Measurements from ENCODE around the gene SEMA4C. TPM values are rescaled to one million over a fixed set of nuclear protein-coding genes. Genes with fewer than 3 reads are reported as not detected.
A peak's percentile ranks its signal among the peaks of the same experiment; 100 is the strongest.

SEMA4C gene
- total RNA-seq, 2 donors from 2014 or later = 82.5 to 92.1 TPM

DNA sequence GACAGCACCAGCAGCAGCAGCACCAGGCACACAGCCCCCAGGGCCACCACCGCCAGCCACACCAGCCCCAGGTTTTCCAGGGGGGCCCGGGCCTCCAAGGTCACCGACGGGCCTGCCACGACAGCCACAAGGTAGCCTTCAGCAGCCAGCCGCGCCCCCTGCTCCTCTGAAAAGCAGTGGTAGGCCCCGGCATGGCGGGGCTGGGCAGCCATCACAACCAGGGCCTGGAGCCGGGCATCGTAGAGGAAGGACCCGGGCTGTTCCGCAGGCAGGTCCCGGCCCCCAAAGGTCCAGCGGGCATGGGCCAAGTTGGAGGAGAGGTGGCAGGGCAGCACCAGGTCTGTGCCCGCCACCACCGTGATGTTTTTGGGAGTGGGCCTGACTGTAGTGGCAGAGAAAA, 8.8 kb downstream of the SEMA4C start:
- peaks cover 5% of the 10 kb centered on the region for H3K4me1 ChIP-seq (ENCODE audit: control insufficient read depth, insufficient read depth, low read length)
- Mint-ChIP-seq H3K27me3 (ENCODE audit: insufficient read depth) (no peaks in the 10 kb centered on the region), H3K4me1 (peaks cover 17% of the 10 kb centered on the region), H3K9me3 (no peaks in the 10 kb centered on the region), H3K4me3 (no peak overlapping the region), H3K27ac (no peak overlapping the region), H3K36me3 (ENCODE audit: low read depth) (peaks cover 38% of the 10 kb centered on the region)
- peaks cover 50% of the 10 kb centered on the region for H3K36me3 ChIP-seq (ENCODE audit: control insufficient read depth, insufficient read depth, low read length)
- no peak overlapping the region for H3K9ac ChIP-seq (ENCODE audit: extremely low read depth, low read length, poor library complexity, severe bottlenecking)
- H3K4me3 ChIP-seq (ENCODE audit: low read length) = no peak overlapping the region
- no peak overlapping the region for H3K27ac ChIP-seq (ENCODE audit: low read depth, low read length)
- 94 to 97% methylated on average over 7 to 17 of the region's 17 CpGs for WGBS, 2 experiments (ENCODE audit: insufficient coverage in 1 of 2, insufficient read length in 1 of 2)
- peak; percentile 45 for DNase-seq
- H3K9me3 ChIP-seq (ENCODE audit: control insufficient read depth, low read length) = no peaks in the 10 kb centered on the region
- TF ChIP-seq, protein P1, sequence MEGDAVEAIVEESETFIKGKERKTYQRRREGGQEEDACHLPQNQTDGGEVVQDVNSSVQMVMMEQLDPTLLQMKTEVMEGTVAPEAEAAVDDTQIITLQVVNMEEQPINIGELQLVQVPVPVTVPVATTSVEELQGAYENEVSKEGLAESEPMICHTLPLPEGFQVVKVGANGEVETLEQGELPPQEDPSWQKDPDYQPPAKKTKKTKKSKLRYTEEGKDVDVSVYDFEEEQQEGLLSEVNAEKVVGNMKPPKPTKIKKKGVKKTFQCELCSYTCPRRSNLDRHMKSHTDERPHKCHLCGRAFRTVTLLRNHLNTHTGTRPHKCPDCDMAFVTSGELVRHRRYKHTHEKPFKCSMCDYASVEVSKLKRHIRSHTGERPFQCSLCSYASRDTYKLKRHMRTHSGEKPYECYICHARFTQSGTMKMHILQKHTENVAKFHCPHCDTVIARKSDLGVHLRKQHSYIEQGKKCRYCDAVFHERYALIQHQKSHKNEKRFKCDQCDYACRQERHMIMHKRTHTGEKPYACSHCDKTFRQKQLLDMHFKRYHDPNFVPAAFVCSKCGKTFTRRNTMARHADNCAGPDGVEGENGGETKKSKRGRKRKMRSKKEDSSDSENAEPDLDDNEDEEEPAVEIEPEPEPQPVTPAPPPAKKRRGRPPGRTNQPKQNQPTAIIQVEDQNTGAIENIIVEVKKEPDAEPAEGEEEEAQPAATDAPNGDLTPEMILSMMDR (conservative IDR thresholded peaks at IDR 0.05) = no peak
- no peaks in the 10 kb centered on the region for H3K27me3 ChIP-seq (ENCODE audit: control insufficient read depth, insufficient read depth, low read length, poor library complexity, severe bottlenecking)

DNA sequence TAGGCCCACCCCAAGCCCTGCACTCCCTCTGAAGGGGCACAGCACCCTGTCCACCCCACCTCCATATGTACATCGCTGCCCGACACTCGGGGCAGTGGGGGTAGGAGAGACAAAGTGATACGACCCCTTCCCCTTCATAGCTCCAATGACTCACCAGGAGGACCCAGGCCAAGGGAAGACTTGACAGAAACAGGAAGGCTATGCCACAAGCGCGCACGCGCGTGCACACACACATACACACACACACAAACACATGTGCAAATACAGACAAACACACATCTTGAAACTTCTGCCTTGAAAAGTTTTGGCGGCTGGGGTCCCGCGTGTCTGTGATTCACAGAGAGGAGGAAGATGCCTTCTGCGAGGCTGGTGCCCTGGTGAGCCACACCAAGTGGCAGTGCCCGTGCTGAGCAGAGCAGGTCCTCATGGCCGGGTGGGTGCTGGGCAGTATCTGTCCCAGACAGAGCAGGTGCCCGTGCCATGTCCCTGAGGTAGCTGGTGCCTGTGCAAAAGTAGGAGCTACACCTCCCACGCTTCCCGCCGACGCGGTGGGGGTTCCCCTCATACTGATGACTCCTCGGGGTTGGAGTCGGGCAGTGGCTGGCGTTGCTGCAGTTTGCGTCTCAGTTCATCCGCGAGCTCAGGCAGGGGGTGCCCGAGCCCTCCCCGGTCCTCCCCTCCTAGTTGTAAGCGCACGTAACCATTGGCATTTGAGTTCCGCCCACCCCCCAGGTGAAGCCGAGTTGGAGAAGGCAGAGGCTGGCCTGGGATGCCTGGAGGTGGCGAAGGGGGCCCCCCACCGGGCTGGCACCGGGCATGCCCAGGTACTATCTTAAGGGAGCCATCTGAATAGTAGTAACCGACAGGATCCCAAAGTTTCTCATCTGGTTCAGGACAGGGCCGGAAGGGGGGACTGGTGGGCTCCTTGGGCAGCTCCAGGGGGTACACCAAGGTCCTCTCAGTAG, 9.5 kb downstream of the SEMA4C start:
- Histone ChIP-seq H3K27ac (ENCODE audit: low read depth, low read length) (no peak overlapping the region), H3K4me1 (ENCODE audit: control insufficient read depth, insufficient read depth, low read length) (peaks cover 5% of the 10 kb centered on the region), H3K9ac (ENCODE audit: extremely low read depth, low read length, poor library complexity, severe bottlenecking) (no peak overlapping the region), H3K4me3 (ENCODE audit: low read length) (no peak overlapping the region), H3K9me3 (ENCODE audit: control insufficient read depth, low read length) (no peaks in the 10 kb centered on the region), H3K36me3 (ENCODE audit: control insufficient read depth, insufficient read depth, low read length) (peaks cover 43% of the 10 kb centered on the region), H3K27me3 (ENCODE audit: control insufficient read depth, insufficient read depth, low read length, poor library complexity, severe bottlenecking) (no peaks in the 10 kb centered on the region)
- DNase-seq = peak; percentile 49
- H3K4me3 Mint-ChIP-seq = no peak overlapping the region
- H3K9me3 Mint-ChIP-seq = no peaks in the 10 kb centered on the region
- 91 to 93% methylated on average over 17 to 38 of the region's 38 CpGs for WGBS, 2 experiments (ENCODE audit: insufficient coverage in 1 of 2, insufficient read length in 1 of 2)
- H3K4me1 Mint-ChIP-seq = peaks cover 17% of the 10 kb centered on the region
- no peaks in the 10 kb centered on the region for H3K27me3 Mint-ChIP-seq (ENCODE audit: insufficient read depth)
- peaks cover 32% of the 10 kb centered on the region for H3K36me3 Mint-ChIP-seq (ENCODE audit: low read depth)
- peak overlapping the region; percentile 33 for H3K27ac Mint-ChIP-seq
- TF ChIP-seq, protein P1 (conservative IDR thresholded peaks at IDR 0.05) = no peak

DNA sequence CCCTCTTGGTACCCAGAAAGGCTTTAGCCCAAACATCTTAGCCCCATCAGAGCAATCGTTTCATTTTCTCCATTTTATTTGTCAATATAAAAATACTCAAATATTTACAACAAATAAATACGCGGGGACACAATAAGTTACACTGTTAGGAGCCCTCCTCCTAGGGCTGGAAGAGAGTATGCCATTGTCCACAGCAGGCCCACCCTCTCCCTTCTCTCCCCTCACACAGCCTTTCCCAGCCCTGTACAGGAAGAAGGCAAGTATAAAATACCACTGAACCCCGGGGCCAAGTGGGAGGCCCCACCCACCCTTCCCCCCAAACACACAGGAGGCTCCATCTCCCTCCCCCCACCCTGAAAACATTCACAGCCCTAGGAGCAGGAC, 10.2 kb downstream of the SEMA4C start:
- Mint-ChIP-seq H3K4me3 (no peak overlapping the region), H3K27ac (peak overlapping the region; percentile 91)
- no peaks in the 10 kb centered on the region for H3K27me3 ChIP-seq (ENCODE audit: control insufficient read depth, insufficient read depth, low read length, poor library complexity, severe bottlenecking)

More for the DNA sequence above, 10.2 kb downstream of the SEMA4C start:
- Histone ChIP-seq H3K4me3 (ENCODE audit: low read length) (no peak overlapping the region), H3K4me1 (ENCODE audit: control insufficient read depth, insufficient read depth, low read length) (peaks cover 5% of the 10 kb centered on the region), H3K9ac (ENCODE audit: extremely low read depth, low read length, poor library complexity, severe bottlenecking) (no peak overlapping the region), H3K27ac (ENCODE audit: low read depth, low read length) (no peak overlapping the region), H3K9me3 (ENCODE audit: control insufficient read depth, low read length) (no peaks in the 10 kb centered on the region), H3K36me3 (ENCODE audit: control insufficient read depth, insufficient read depth, low read length) (peaks cover 37% of the 10 kb centered on the region)
- H3K36me3 Mint-ChIP-seq (ENCODE audit: low read depth) = peaks cover 27% of the 10 kb centered on the region
- no peaks in the 10 kb centered on the region for H3K9me3 Mint-ChIP-seq
- H3K27me3 Mint-ChIP-seq (ENCODE audit: insufficient read depth) = no peaks in the 10 kb centered on the region
- H3K4me1 Mint-ChIP-seq = peaks cover 17% of the 10 kb centered on the region
- DNase-seq = no peak
- TF ChIP-seq, protein P1 (conservative IDR thresholded peaks at IDR 0.05) = no peak
- 92 to 93% methylated on average over 2 to 4 of the region's 4 CpGs for WGBS, 2 experiments (ENCODE audit: insufficient coverage in 1 of 2, insufficient read length in 1 of 2)
